Mononuclear cell (primary cell): ENCODE results near the gene RB1. TPM values are rescaled to one million over a fixed set of nuclear protein-coding genes. Genes with fewer than 3 reads are reported as not detected.
A peak's percentile ranks its signal among the peaks of the same experiment; 100 is the strongest.

ENCODE experiments used
- H3K27me3 ChIP-seq: 2 replicates; pipeline ENCODE4 v1.6.0; 2011; ENCODE audit warnings: low read length, control low read depth; ENCODE audit not compliant: insufficient read depth
- H3K4me1 ChIP-seq: 2 replicates; pipeline ENCODE4 v1.5.1; 2011; ENCODE audit warnings: mild to moderate bottlenecking, low read length, control low read depth; ENCODE audit not compliant: insufficient read depth
- H3K4me3 ChIP-seq: 2 replicates; pipeline ENCODE4 v1.5.1; 2011; ENCODE audit warnings: mild to moderate bottlenecking, low read length, moderate library complexity
- H3K9me3 ChIP-seq: 2 replicates; pipeline ENCODE4 v1.5.1; 2011; ENCODE audit warnings: low read depth, mild to moderate bottlenecking, control low read depth, low read length
- total RNA-seq: library from RNA; depleted of rRNA; stranded (reverse); fragments of >200 nt; gene quantifications from one replicate; pipeline ENCODE4 v1.2.3, GENCODE V29; 2012

RB1 gene
- total RNA-seq, 1 donor, result 21.6 TPM

DNA sequence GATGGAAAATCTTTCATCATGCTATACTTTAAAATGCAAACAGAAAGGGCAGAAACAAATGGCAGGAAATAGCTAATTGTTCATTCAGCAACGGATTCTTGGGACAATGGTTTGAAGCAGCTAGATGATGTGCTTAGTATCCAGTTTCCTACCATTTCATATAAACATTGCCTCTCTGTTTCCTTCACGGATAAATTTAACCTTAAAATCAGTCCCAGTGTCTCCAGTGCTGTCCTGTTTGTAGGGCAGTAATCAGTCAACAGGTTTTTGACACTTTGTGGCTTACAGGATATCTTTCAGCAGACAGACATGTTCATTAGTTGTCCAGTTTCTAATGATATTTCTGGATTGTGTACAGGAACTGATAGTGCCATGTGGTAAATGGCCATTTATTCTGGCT is 24.7 kb upstream of the RB1 start:
- Histone ChIP-seq H3K4me1 (no peaks in the 10 kb centered on the region), H3K9me3 (no peaks in the 10 kb centered on the region), H3K27me3 (no peaks in the 10 kb centered on the region), H3K4me3 (no peak overlapping the region)

DNA sequence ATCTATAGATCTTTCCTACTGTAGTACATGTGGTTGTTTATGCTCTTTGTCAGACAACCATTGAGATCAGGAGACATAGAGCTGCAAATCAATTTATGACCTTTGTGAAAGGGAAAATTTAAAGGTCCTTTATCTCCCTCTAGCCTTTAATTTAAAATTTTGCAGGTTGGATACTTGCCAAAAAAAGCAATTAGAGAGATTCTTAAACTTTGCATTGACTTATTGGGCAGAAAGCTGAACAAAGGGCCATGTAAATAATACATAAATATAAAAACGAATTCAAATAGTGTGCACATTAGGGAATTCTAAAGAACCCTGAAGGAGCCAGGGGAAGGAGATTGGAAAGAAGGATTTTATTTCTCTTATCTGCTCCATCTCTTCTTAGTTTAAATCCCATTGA is 22.0 kb upstream of the RB1 start:
- H3K9me3 ChIP-seq, result no peaks in the 10 kb centered on the region
- H3K4me3 ChIP-seq, result no peak overlapping the region
- no peaks in the 10 kb centered on the region for H3K27me3 ChIP-seq
- peaks cover 4% of the 10 kb centered on the region for H3K4me1 ChIP-seq

DNA sequence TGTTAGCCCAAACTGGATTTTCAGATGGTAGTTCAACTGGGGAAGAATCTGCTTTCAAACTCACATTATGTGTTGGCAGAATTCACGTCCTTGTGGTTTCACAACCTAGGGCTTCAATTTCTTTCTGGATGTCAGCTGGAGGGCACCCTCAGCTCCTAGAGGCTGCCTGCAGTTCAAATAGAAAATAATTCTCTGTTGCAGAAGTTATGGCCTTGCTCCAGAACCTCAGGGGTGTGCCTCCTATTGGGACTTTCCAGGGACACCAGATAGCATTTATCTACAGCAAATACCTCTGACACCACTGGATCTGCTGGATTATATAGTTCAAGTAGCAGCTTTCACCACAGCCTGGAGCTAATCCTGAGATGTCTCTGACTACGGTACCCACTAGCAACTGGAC is 11.8 kb upstream of the RB1 start:
- Histone ChIP-seq H3K4me1 (no peaks in the 10 kb centered on the region), H3K27me3 (no peaks in the 10 kb centered on the region), H3K4me3 (no peak overlapping the region), H3K9me3 (no peaks in the 10 kb centered on the region)

DNA sequence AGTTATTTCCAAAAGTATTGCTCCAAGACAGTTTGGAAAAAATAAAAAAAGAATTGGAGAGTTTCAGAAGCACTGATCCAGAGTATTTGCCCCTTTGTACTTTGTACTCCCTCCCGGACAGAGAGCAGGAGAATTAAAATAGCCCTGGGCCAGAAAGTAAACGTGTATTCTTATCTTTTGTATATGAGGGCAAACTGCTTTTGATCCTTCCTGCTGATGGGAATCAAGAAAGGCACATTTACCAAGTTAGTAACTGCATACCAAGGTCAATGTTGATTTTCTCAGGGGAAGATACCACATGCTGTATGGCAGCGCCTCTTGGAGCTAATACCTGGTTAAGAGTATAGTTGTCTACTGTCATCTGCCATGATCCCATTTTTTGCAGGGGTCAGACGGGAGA is 10.9 kb upstream of the RB1 start:
- H3K9me3 ChIP-seq, result no peaks in the 10 kb centered on the region
- H3K27me3 ChIP-seq, result no peaks in the 10 kb centered on the region
- H3K4me3 ChIP-seq, result no peak overlapping the region
- no peaks in the 10 kb centered on the region for H3K4me1 ChIP-seq

DNA sequence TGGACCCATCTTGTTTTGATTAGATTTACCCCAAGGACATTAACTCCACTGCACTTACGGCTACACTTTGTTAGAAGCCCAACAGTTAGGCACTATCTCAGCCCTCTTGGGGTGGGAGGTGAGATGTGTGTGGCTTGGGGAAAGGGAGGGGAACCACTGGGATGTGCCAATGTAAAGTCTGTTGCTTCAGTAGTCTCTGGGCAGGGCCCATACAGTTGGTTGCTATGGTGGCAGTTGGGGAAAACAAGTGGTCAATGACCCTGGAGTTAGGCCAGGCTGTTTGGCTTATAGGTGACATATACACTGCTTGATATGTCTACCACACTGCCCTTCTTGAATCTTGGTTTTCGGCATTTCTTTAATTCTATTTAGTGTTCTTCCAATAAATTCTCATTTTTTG is 8.9 kb upstream of the RB1 start:
- Histone ChIP-seq H3K9me3 (no peaks in the 10 kb centered on the region), H3K4me3 (no peak overlapping the region), H3K4me1 (no peaks in the 10 kb centered on the region), H3K27me3 (no peaks in the 10 kb centered on the region)

DNA sequence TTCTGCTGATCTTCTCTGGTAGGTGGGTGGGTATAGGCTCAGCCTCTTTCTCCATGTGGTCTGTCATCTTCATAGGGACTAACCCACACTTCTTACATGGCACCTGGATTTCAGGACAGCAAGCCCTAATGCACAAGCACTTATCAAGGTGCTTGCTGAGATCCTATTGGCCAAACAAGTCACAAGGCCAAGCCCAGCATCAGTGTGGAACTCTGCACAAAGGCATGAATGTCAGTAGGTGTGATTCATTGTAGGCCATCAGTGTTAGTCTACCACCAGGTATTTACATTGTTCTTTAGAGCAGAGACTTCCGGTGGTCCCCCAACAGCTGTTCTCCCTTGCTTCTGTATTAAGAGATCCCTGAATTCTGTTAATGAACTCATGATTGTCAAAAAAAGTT is 8.3 kb upstream of the RB1 start:
- Histone ChIP-seq H3K4me1 (no peaks in the 10 kb centered on the region), H3K4me3 (no peak overlapping the region), H3K27me3 (no peaks in the 10 kb centered on the region), H3K9me3 (no peaks in the 10 kb centered on the region)

DNA sequence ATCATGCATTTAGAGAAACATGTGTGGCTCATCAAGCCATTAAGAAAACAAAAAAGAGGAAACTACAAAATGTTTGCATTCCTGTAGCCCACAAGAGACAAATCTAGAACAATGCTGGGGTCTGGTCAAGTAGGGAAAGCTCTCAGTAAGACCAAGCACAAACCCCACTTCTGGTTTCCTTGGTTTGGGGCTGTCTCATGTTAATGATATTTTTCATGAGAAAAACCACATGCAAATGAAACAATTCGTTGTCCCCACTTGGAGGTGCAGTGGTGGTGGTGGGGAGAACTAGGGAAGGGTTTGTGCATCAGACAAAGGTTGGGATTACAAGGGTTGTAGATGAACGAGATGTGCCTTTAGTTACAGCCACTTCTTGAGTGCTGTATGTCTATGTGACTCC is 7.0 kb upstream of the RB1 start:
- Histone ChIP-seq H3K4me3 (no peak overlapping the region), H3K4me1 (no peaks in the 10 kb centered on the region), H3K9me3 (no peaks in the 10 kb centered on the region), H3K27me3 (no peaks in the 10 kb centered on the region)

DNA sequence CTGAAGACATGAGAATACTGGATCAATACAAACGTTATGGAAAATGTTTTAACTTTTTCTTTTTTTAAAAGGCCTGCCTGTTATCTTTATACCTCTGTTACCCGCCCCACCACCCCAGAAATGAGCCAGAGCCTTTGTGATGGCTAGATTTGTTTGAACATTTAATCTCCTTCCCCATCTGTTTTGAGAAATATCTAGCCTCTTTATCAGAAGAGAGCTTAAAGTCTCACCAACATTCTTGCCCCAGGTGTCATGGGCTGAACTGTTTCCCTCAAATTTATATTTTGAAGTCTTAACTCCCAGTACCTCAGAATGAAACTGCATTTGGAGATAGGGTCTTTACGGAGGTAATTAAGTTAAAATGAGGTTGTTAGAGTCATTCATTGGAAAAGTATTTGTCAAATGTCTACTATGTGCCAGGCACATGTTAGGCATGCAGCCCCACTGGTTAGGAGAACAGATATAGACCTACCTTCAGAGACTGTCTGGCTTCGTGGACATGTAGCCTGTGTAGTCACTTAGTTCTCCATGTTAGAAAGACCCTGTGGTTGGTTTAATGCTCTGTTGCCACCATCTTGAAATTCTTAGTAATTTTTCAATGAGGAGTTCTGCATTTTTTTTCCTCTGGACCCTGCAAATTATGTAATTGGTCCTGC is 6.3 kb upstream of the RB1 start:
- Histone ChIP-seq H3K9me3 (no peaks in the 10 kb centered on the region), H3K27me3 (no peaks in the 10 kb centered on the region), H3K4me3 (no peak overlapping the region), H3K4me1 (no peaks in the 10 kb centered on the region)

DNA sequence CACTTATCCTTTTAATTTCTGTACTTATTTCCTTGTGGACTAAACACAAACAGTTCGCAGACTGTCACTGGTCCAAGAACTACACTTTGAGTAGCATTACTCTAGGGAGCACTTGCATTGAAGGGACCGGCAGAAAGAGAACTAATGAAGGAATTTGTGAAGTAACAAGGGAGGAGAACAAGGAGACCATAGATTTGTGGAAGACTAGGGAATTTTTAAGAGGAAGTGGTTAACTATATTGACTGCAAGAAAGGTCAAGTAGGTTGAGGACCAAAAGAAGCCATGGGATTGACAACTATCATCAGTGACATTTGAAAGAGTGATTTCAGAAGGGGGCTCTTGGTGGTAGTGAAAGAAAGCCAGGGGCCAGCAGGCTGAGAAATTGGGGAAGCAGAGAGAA is 4.0 kb upstream of the RB1 start:
- no peaks in the 10 kb centered on the region for H3K9me3 ChIP-seq
- H3K27me3 ChIP-seq, result no peaks in the 10 kb centered on the region
- peaks cover 11% of the 10 kb centered on the region for H3K4me1 ChIP-seq
- no peak overlapping the region for H3K4me3 ChIP-seq

DNA sequence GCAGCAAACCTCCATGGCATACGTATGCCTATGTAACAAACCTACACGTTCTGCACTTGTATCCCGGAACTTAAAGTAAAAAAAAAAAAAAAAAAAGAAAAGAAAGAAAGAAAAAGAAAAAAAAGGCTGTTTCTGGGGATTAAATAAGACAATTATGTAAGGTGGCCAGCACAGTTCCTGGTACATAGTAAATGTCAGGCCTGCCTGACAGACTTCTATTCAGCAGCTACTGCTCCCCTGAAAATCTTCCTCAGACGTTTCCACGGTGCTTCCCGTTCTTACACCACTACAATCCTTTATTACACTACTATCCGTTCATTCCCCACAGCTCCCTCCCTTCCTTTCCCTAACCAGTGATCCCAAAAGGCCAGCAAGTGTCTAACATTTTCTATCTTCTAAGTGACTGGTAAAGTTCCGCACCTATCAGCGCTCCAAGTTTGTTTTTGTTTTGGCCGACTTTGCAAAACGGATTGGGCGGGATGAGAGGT is 636 bp upstream of the RB1 start:
- Histone ChIP-seq H3K9me3 (no peaks in the 10 kb centered on the region), H3K27me3 (no peaks in the 10 kb centered on the region), H3K4me1 (peaks cover 29% of the 10 kb centered on the region), H3K4me3 (peak overlapping the region; percentile 97)

DNA sequence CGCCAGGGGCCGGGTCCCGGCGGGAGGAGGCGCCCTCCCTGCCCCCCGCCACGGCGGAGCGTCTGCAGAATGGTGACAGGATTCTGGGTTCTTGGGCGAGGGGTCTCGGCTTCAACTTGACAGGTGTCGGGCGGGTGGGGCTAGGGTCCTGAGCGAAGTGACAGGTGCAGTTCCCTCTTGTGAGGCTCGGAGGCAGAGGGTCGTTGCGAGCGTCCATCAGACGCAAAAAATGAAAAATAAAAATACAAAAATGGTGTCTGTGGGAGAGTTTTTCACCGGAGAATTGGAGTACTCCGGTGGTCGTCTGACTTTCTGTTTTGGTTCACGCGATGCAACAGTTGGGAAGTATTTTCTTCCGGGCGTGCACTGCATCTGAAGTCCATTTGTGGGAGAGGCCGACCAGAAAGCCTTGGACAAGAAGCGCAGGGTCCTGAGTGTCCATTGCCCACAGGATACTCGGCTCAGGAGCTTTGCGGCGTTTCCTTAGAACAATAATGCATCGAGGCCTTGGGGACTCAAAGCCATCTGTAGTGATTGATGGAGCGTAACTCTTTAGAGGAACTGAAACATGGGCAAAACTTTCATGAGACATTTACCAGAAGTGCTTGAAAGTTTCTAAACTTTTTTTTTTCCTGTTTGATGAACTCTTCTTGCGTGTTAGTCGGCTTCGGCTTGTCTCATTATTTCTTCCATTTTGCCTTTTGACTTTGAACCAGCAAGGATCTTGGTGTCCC is 759 bp downstream of the RB1 start:
- no peaks in the 10 kb centered on the region for H3K27me3 ChIP-seq
- H3K4me3 ChIP-seq, result peak overlapping the region; percentile 97
- no peaks in the 10 kb centered on the region for H3K9me3 ChIP-seq
- peaks cover 34% of the 10 kb centered on the region for H3K4me1 ChIP-seq

DNA sequence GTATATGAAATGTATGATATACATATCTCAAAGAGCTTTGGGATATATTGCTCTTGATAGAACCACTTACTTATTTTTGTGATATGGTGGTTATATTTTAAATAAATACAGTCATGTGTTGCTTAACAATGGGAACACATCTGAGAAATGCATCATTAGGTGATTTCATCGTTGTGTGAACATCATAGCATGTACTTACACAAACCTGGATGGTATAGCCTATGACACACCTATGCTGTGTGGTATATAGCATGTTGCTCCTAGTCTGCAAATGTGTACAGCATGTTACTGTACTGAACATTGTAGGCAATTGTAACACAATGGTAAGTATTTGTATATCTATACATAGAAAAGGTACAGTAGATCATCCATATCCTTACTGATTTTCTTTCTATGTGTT is 7.7 kb downstream of the RB1 start:
- Histone ChIP-seq H3K4me3 (no peak overlapping the region), H3K27me3 (no peaks in the 10 kb centered on the region), H3K9me3 (no peaks in the 10 kb centered on the region), H3K4me1 (peaks cover 7% of the 10 kb centered on the region)

DNA sequence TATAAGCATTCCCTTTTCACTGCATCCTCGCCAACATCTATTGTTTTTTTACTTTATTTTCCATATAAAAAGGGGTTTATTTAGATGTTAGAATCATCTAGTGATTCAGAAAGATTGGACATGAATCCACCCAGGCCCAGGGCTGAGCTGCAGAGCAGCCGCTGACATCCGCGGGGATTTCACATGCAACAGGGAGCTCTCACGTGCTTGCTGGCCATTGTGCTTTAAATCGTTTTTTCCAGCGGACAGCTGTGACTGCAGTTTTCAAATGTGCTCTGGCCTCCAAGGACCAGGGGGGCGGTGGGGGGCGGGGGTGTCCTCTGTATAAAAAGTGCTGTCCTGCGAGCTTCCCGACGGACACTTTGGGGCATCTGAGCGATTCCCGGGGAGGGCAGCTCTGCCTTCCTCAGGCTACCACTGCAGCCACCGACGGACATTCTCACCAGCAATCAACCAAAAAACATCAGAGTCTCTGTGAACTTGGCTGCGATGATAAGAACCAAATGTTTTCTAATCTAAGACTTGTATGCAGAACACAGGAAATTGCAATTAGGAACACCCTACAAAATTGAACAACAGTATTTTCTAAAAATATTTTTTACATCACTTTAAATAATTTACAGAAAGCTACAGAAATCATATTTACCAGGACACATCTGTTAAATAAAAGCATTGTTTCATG is 12.6 kb downstream of the RB1 start:
- Histone ChIP-seq H3K4me1 (peaks cover 33% of the 10 kb centered on the region), H3K27me3 (no peaks in the 10 kb centered on the region), H3K9me3 (no peaks in the 10 kb centered on the region), H3K4me3 (no peak overlapping the region)

DNA sequence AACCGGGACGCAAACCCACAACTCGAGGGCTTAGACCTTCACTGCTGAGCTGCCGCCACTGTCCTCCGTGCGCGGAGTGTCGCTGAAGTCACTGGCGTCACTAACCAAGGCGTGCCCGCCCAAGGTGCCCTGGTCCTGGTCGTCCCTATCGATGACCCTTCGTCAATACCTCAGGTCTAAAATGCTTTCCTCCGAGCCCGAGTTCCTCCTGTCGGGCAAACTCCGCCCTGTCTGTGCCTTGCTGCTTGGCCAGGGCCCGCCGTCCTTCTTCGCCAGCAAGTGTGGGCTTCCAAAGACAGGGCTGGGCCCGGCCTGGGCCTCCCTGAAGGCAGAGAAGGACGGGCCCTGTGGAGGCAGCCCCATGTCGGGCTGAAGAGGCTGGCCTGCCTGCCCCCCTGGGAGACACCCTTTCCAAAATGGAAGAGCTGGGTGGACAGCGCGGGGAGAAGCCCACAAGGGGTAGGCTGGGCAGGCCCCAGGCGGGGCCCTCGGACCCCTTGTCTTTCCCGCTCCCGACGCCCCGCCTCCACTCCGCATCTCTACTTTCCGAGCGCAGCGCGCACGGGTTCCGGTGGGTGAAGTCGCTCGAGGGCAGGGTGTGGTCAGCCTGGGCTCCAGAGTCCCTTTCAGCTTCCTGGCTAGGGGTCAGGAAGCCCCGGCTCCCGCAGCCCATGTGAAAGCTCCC is 13.4 kb downstream of the RB1 start:
- Histone ChIP-seq H3K4me1 (peaks cover 34% of the 10 kb centered on the region), H3K9me3 (peaks cover 1% of the 10 kb centered on the region), H3K4me3 (no peak overlapping the region), H3K27me3 (no peaks in the 10 kb centered on the region)
